Liver (tissue), 9 donors: ENCODE data around the gene SLFN12. TPM values are rescaled to one million over a fixed set of nuclear protein-coding genes. Genes with fewer than 3 reads are reported as not detected.

Source experiments
- DNase-seq: peaks from one replicate; pipeline ENCODE4 v3.0.0-alpha.2; 2017; ENCODE audit warnings: low spot score
- H3K27ac ChIP-seq, 2 donors: one replicate each; pipeline ENCODE4 v1.7.0; 2013; ENCODE audit warnings: inconsistent platforms in 2 of 2, low read length in 2 of 2, control low read depth in 1 of 2, low read depth in 1 of 2, mild to moderate bottlenecking in 1 of 2
- H3K27me3 ChIP-seq, 4 donors: one replicate each; pipeline versions ENCODE4 v1.6.1 to v1.7.0; 2013; ENCODE audit warnings: low read length in 3 of 4, inconsistent platforms in 1 of 4, mild to moderate bottlenecking in 1 of 4, moderate library complexity in 1 of 4; ENCODE audit not compliant: control insufficient read depth in 4 of 4, insufficient read depth in 4 of 4
- H3K36me3 ChIP-seq, 4 donors: one replicate each; pipeline versions ENCODE4 v1.6.1 to v1.7.0; 2013; ENCODE audit warnings: low read length in 3 of 4, mild to moderate bottlenecking in 3 of 4, low read depth in 1 of 4, moderate library complexity in 1 of 4; ENCODE audit not compliant: control insufficient read depth in 4 of 4, insufficient read depth in 3 of 4
- H3K4me1 ChIP-seq, 4 donors: one replicate each; pipeline versions ENCODE4 v1.6.1 to v1.7.0; 2013; ENCODE audit warnings: low read length in 3 of 4, mild to moderate bottlenecking in 3 of 4, moderate library complexity in 1 of 4; ENCODE audit not compliant: control insufficient read depth in 4 of 4, insufficient read depth in 4 of 4
- H3K4me3 ChIP-seq, 3 donors: one replicate each; pipeline versions ENCODE4 v1.6.1 to v1.7.0; 2013; ENCODE audit warnings: low read length in 3 of 3, control low read depth in 1 of 3, low read depth in 1 of 3, mild to moderate bottlenecking in 1 of 3
- H3K9ac ChIP-seq, 2 donors: one replicate each; pipeline ENCODE4 v1.7.0; 2013; ENCODE audit warnings: low read length in 2 of 2, mild to moderate bottlenecking in 2 of 2, moderate library complexity in 2 of 2, control low read depth in 1 of 2, low read depth in 1 of 2
- H3K9me3 ChIP-seq, 4 donors: one replicate each; pipeline versions ENCODE4 v1.6.1 to v1.7.0; 2013; ENCODE audit warnings: low read length in 3 of 4; ENCODE audit not compliant: control insufficient read depth in 4 of 4
- EGR1 ChIP-seq, 2 donors: IDR thresholded peaks; 2 replicates each; pipeline ENCODE4 v1.6.1; 2016 to 2018; ENCODE audit warnings: antibody characterized with exemption in 2 of 2, low read depth in 2 of 2
- FOXA2 ChIP-seq: IDR thresholded peaks from 2 replicates; pipeline ENCODE4 v1.6.1; 2016; ENCODE audit warnings: antibody characterized with exemption
- GABPA ChIP-seq, 2 donors: IDR thresholded peaks in 1 of 2; conservative IDR thresholded peaks in 1 of 2; 2 replicates each; pipeline ENCODE4 v1.6.1; 2016; ENCODE audit warnings: antibody characterized with exemption in 2 of 2, mild to moderate bottlenecking in 1 of 2, moderate library complexity in 1 of 2
- HNF4G ChIP-seq: IDR thresholded peaks from 2 replicates; pipeline ENCODE4 v1.6.1; 2016; ENCODE audit warnings: antibody characterized with exemption
- JUND ChIP-seq, 2 donors: IDR thresholded peaks; 2 replicates each; pipeline ENCODE4 v1.6.1; 2016; ENCODE audit warnings: antibody characterized with exemption in 2 of 2
- NR2F2 ChIP-seq: IDR thresholded peaks from 2 replicates; pipeline ENCODE4 v1.6.1; 2016; ENCODE audit warnings: antibody characterized with exemption
- RAD21 ChIP-seq, 2 donors: IDR thresholded peaks; 2 replicates each; pipeline ENCODE4 v1.6.1; 2016; ENCODE audit warnings: antibody characterized with exemption in 2 of 2, mild to moderate bottlenecking in 2 of 2
- SP1 ChIP-seq: IDR thresholded peaks from 2 replicates; pipeline ENCODE4 v1.6.1; 2018; ENCODE audit warnings: antibody characterized with exemption, mild to moderate bottlenecking
- TAF1 ChIP-seq: conservative IDR thresholded peaks from 2 replicates; pipeline ENCODE4 v1.6.1; 2016; ENCODE audit warnings: antibody characterized with exemption, mild to moderate bottlenecking
- YY1 ChIP-seq: IDR thresholded peaks from 2 replicates; pipeline ENCODE4 v1.6.1; 2016; ENCODE audit warnings: antibody characterized with exemption, mild to moderate bottlenecking
- WGBS: extraction: QIAGEN DNeasy Blood & Tissue Kit; methylation state at CpG from one replicate; pipeline ENCODE4 v1.1.7; 2013; 5-methylcytosine and 5-hydroxymethylcytosine counted together
- polyA plus RNA-seq, 2 donors: library from polyadenylated mRNA; stranded (reverse) in 1 of 2; unstranded in 1 of 2; fragments of 200-250 nt in 1 of 2; fragments of >200 nt in 1 of 2; fragmentation: Nextera tagmentation in 1 of 2; extraction: Ambion mirVana in 1 of 2; gene quantifications; one replicate each; pipeline versions ENCODE4 v1.2.1 to v1.2.3, GENCODE V29; 2013 to 2015
- total RNA-seq, 2 donors: library from RNA; depleted of rRNA; stranded (reverse); fragments of >200 nt; gene quantifications; one replicate each; pipeline ENCODE4 v1.2.3, GENCODE V29; 2014
- TF ChIP-seq, protein P1 (sequence below): fragments of 150-350 bp; IDR thresholded peaks from 2 replicates; pipeline ENCODE4 v1.5.1; 2017; ENCODE audit warnings: improper control_type of control experiment, low read depth, low read length; ENCODE audit not compliant: missing input control
- TF ChIP-seq, protein P2 (sequence below): IDR thresholded peaks from 2 replicates; pipeline ENCODE4 v1.6.1; 2016; ENCODE audit warnings: antibody characterized with exemption
- TF ChIP-seq, protein P3 (sequence below): IDR thresholded peaks from 2 replicates; pipeline ENCODE4 v1.6.1; 2016; ENCODE audit warnings: antibody characterized with exemption
- TF ChIP-seq, protein P4 (sequence below): IDR thresholded peaks from 2 replicates; pipeline ENCODE4 v1.6.1; 2016; ENCODE audit warnings: antibody characterized with exemption, mild to moderate bottlenecking
- TF ChIP-seq, protein P5 (sequence below): IDR thresholded peaks from 2 replicates; pipeline ENCODE4 v1.6.1; 2016; ENCODE audit warnings: antibody characterized with exemption
- donor health status: healthy.
- donor health status: healthy.
- donor health status: healthy.
- donor health status: healthy.
- donor health status: healthy.

The SLFN12 gene
- total and polyA plus RNA-seq, 4 donors: 0.91 to 5.0 (median 2.2) TPM

DNA sequence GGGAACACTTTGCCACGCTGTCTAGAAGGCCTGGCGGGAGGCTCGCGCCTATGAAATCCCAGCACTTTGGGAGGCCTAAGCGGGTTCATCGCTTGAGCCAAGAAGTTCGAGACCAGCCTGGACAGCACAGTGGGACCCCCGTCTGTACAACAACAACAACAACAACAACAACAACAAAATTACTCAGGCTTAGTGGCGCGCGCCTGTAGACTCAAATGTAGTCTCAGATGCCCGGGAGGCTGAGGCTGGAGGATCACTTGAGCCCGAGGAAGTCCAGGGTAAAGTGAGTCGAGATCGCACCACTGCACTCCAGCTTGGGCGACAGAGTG, 16.6 kb upstream of the SLFN12 start (continued):
- TF ChIP-seq, protein P1, sequence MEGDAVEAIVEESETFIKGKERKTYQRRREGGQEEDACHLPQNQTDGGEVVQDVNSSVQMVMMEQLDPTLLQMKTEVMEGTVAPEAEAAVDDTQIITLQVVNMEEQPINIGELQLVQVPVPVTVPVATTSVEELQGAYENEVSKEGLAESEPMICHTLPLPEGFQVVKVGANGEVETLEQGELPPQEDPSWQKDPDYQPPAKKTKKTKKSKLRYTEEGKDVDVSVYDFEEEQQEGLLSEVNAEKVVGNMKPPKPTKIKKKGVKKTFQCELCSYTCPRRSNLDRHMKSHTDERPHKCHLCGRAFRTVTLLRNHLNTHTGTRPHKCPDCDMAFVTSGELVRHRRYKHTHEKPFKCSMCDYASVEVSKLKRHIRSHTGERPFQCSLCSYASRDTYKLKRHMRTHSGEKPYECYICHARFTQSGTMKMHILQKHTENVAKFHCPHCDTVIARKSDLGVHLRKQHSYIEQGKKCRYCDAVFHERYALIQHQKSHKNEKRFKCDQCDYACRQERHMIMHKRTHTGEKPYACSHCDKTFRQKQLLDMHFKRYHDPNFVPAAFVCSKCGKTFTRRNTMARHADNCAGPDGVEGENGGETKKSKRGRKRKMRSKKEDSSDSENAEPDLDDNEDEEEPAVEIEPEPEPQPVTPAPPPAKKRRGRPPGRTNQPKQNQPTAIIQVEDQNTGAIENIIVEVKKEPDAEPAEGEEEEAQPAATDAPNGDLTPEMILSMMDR: no peak
- TF ChIP-seq HNF4G: no peak
- TF ChIP-seq, protein P2, sequence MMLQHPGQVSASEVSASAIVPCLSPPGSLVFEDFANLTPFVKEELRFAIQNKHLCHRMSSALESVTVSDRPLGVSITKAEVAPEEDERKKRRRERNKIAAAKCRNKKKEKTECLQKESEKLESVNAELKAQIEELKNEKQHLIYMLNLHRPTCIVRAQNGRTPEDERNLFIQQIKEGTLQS: no peak
- TF ChIP-seq YY1: no peak
- TF ChIP-seq RAD21 (IDR thresholded peaks at IDR 0.05): no peak

DNA sequence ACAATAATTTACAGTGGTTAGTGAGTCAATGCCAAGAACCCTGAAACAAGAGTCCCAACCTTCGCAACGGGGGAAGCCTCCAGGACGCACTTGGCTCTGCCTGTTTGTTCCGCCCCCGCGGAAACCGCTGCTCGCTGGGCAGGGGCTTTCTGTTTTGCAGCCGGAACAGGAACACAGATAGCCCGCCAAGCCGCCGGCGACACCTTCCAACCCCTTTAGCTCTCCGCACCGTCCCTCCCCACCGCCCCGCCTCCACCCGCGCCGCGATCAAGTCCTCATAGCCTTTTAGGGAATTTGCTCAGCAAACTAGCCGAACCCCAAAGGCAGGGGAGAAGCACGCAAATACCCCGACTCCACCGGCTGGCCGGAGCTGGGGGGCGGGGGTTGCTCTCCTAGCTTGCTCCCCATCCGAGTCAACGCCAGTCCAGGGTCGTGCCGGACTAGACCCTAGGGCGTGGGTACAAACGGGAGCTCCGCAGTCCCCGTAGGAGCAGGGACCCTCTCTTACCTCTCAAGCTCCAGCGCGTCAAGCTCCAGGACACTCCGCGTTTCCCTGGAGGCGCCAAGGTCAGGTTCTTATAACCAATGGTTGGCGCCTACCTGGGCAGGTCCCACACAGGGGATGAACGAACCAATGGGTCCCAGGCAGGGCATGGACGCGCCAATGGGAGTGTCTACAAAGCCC, 16.1 kb upstream of the SLFN12 start, which contains the start of gene SLFN13:
SLFN13 (minus strand) TSS at position 553 of the 685 bp plus-strand sequence. CDS start 3,086 bp downstream, outside the sequence.
- no peaks in the 10 kb centered on the region for H3K9me3 ChIP-seq
- peak within 1 kb of the TSS in 1 of 2 donors; percentile 39 for H3K9ac ChIP-seq
- WGBS: 4% methylated on average over 44 of the region's 44 CpGs
- peaks cover 0 to 2% (median 0%) of the 10 kb centered on the region in 4 donors for H3K36me3 ChIP-seq
- TF ChIP-seq, protein P3, sequence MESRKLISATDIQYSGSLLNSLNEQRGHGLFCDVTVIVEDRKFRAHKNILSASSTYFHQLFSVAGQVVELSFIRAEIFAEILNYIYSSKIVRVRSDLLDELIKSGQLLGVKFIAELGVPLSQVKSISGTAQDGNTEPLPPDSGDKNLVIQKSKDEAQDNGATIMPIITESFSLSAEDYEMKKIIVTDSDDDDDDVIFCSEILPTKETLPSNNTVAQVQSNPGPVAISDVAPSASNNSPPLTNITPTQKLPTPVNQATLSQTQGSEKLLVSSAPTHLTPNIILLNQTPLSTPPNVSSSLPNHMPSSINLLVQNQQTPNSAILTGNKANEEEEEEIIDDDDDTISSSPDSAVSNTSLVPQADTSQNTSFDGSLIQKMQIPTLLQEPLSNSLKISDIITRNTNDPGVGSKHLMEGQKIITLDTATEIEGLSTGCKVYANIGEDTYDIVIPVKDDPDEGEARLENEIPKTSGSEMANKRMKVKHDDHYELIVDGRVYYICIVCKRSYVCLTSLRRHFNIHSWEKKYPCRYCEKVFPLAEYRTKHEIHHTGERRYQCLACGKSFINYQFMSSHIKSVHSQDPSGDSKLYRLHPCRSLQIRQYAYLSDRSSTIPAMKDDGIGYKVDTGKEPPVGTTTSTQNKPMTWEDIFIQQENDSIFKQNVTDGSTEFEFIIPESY: no peak
- TF ChIP-seq, protein P2: no peak
- TF ChIP-seq JUND (IDR thresholded peaks at IDR 0.05) (no peak), EGR1 (IDR thresholded peaks at IDR 0.05; ENCODE audit: low read depth in 2 of 2) (peak in 1 of 2 donors; percentile 34)
- peak within 1 kb of the TSS in 2 of 3 donors; percentile 25 to 61 for H3K4me3 ChIP-seq
- peaks cover 0 to 7% (median 5%) of the 10 kb centered on the region in 4 donors for H3K4me1 ChIP-seq
- peaks cover 0 to 23% (median 0%) of the 10 kb centered on the region in 4 donors for H3K27me3 ChIP-seq
- peak; percentile 72 for DNase-seq
- H3K27ac ChIP-seq: peak within 1 kb of the TSS in 1 of 2 donors; percentile 6

DNA sequence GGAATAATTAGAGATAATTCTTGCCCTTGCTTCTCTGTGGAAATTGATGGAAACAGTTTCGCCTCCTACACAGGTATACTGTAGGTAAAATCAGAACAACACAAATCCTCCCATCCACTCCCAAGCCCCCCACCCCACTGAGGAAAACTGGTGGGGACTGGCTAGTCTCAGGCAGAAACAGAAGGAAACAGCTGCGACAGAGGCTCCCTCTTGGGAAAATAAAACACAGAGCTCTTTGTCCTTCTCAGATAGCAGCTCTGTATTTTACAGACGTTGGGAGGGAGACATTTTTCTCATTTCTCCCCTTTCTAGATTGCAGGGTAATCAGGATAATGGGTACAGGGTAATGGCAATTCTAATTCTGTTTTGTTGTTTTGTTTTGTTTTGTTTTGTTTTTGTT, 15.2 kb upstream of the SLFN12 start:
- H3K4me3 ChIP-seq: no peak overlapping the region
- no peak for DNase-seq
- 48% methylated on average over 3 of the region's 3 CpGs for WGBS
- no peak for TF ChIP-seq TAF1
- TF ChIP-seq JUND (IDR thresholded peaks at IDR 0.05): no peak
- TF ChIP-seq, protein P4, sequence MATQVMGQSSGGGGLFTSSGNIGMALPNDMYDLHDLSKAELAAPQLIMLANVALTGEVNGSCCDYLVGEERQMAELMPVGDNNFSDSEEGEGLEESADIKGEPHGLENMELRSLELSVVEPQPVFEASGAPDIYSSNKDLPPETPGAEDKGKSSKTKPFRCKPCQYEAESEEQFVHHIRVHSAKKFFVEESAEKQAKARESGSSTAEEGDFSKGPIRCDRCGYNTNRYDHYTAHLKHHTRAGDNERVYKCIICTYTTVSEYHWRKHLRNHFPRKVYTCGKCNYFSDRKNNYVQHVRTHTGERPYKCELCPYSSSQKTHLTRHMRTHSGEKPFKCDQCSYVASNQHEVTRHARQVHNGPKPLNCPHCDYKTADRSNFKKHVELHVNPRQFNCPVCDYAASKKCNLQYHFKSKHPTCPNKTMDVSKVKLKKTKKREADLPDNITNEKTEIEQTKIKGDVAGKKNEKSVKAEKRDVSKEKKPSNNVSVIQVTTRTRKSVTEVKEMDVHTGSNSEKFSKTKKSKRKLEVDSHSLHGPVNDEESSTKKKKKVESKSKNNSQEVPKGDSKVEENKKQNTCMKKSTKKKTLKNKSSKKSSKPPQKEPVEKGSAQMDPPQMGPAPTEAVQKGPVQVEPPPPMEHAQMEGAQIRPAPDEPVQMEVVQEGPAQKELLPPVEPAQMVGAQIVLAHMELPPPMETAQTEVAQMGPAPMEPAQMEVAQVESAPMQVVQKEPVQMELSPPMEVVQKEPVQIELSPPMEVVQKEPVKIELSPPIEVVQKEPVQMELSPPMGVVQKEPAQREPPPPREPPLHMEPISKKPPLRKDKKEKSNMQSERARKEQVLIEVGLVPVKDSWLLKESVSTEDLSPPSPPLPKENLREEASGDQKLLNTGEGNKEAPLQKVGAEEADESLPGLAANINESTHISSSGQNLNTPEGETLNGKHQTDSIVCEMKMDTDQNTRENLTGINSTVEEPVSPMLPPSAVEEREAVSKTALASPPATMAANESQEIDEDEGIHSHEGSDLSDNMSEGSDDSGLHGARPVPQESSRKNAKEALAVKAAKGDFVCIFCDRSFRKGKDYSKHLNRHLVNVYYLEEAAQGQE: no peak
- no peak for TF ChIP-seq RAD21 (IDR thresholded peaks at IDR 0.05)
- no peak for TF ChIP-seq YY1
- TF ChIP-seq, protein P1: no peak
- no peak for TF ChIP-seq NR2F2
- no peak for TF ChIP-seq GABPA (IDR thresholded peaks at IDR 0.05 in 1 of 2, conservative IDR thresholded peaks at IDR 0.05 in 1 of 2)
- TF ChIP-seq, protein P5, sequence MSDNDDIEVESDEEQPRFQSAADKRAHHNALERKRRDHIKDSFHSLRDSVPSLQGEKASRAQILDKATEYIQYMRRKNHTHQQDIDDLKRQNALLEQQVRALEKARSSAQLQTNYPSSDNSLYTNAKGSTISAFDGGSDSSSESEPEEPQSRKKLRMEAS: no peak
- TF ChIP-seq EGR1 (IDR thresholded peaks at IDR 0.05; ENCODE audit: low read depth in 2 of 2): no peak
- no peak for TF ChIP-seq SP1
- TF ChIP-seq, protein P3: no peak
- no peak for TF ChIP-seq FOXA2
- no peak for TF ChIP-seq HNF4G

More for the DNA sequence above, 15.2 kb upstream of the SLFN12 start:
- peaks cover 0 to 23% (median 0%) of the 10 kb centered on the region in 4 donors for H3K27me3 ChIP-seq
- no peak overlapping the region for H3K27ac ChIP-seq
- peaks cover 0 to 2% (median 0%) of the 10 kb centered on the region in 4 donors for H3K36me3 ChIP-seq
- peaks cover 0 to 7% (median 5%) of the 10 kb centered on the region in 4 donors for H3K4me1 ChIP-seq
- H3K9me3 ChIP-seq: no peaks in the 10 kb centered on the region
- no peak overlapping the region for H3K9ac ChIP-seq
